Neural cell (in vitro differentiated cells): ENCODE results near the gene ZC3H12D.

Source experiments
- EZH2 ChIP-seq: fragments of 200-600, 300-800 bp; shearing (Covaris generic), sonication (generic); IDR thresholded peaks from 2 replicates; pipeline ENCODE4 v1.6.1; 2014; ENCODE audit warnings: antibody characterized with exemption, low read length, borderline replicate concordance, mild to moderate bottlenecking; ENCODE audit not compliant: insufficient read depth, poor library complexity, severe bottlenecking
- POLR2AphosphoS5 ChIP-seq: IDR thresholded peaks from 2 replicates; pipeline ENCODE4 v1.6.1; 2012
- SMC3 ChIP-seq: fragments of 450-650 bp; conservative IDR thresholded peaks from 2 replicates; pipeline ENCODE4 v1.6.1; 2014; ENCODE audit warnings: antibody characterized with exemption, mild to moderate bottlenecking, moderate library complexity; ENCODE audit not compliant: poor library complexity
- TF ChIP-seq, protein P1 (sequence below): IDR thresholded peaks from 2 replicates; pipeline ENCODE4 v1.6.1; 2012; ENCODE audit warnings: borderline replicate concordance
- TF ChIP-seq, protein P2 (sequence below): fragments of 450-650 bp; IDR thresholded peaks from 2 replicates; pipeline ENCODE4 v1.5.1; 2014; ENCODE audit warnings: antibody characterized with exemption, mild to moderate bottlenecking, moderate library complexity; ENCODE audit not compliant: poor library complexity, severe bottlenecking

DNA sequence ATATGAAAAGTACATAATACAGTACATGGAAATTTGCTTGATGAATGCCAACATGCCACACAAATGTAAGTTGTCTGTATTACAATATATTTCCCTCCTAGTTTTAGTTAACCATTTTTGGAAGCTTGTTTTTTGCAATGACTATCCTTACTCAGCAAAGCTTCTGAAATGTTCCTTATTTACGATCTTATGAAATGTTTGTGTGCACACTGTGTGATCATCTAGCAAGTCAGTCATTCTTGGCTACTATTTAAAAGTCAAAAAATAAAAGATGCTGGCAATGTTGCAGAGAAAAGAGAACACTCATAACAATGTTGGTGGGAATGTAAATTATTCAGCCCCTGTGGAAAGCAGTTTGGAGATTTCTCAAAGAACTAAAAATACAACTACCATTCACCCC is 50.9 kb downstream of the ZC3H12D start:
- TF ChIP-seq, protein P1, sequence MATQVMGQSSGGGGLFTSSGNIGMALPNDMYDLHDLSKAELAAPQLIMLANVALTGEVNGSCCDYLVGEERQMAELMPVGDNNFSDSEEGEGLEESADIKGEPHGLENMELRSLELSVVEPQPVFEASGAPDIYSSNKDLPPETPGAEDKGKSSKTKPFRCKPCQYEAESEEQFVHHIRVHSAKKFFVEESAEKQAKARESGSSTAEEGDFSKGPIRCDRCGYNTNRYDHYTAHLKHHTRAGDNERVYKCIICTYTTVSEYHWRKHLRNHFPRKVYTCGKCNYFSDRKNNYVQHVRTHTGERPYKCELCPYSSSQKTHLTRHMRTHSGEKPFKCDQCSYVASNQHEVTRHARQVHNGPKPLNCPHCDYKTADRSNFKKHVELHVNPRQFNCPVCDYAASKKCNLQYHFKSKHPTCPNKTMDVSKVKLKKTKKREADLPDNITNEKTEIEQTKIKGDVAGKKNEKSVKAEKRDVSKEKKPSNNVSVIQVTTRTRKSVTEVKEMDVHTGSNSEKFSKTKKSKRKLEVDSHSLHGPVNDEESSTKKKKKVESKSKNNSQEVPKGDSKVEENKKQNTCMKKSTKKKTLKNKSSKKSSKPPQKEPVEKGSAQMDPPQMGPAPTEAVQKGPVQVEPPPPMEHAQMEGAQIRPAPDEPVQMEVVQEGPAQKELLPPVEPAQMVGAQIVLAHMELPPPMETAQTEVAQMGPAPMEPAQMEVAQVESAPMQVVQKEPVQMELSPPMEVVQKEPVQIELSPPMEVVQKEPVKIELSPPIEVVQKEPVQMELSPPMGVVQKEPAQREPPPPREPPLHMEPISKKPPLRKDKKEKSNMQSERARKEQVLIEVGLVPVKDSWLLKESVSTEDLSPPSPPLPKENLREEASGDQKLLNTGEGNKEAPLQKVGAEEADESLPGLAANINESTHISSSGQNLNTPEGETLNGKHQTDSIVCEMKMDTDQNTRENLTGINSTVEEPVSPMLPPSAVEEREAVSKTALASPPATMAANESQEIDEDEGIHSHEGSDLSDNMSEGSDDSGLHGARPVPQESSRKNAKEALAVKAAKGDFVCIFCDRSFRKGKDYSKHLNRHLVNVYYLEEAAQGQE = no peak
- TF ChIP-seq EZH2 = no peak
- TF ChIP-seq POLR2AphosphoS5 = no peak
- TF ChIP-seq, protein P2, sequence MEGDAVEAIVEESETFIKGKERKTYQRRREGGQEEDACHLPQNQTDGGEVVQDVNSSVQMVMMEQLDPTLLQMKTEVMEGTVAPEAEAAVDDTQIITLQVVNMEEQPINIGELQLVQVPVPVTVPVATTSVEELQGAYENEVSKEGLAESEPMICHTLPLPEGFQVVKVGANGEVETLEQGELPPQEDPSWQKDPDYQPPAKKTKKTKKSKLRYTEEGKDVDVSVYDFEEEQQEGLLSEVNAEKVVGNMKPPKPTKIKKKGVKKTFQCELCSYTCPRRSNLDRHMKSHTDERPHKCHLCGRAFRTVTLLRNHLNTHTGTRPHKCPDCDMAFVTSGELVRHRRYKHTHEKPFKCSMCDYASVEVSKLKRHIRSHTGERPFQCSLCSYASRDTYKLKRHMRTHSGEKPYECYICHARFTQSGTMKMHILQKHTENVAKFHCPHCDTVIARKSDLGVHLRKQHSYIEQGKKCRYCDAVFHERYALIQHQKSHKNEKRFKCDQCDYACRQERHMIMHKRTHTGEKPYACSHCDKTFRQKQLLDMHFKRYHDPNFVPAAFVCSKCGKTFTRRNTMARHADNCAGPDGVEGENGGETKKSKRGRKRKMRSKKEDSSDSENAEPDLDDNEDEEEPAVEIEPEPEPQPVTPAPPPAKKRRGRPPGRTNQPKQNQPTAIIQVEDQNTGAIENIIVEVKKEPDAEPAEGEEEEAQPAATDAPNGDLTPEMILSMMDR = no peak
- TF ChIP-seq SMC3 = no peak
